K562 (cell line): ENCODE data around the gene MAGEB16. TPM values are rescaled to one million over a fixed set of nuclear protein-coding genes. Genes with fewer than 3 reads are reported as not detected.

ENCODE experiments used
- ATAC-seq: fragments of 200-7000 bp; cut with Tn5 transposase; 3 replicates; pipeline ENCODE4 v1.9.1; 2020; ENCODE audit warnings: moderate library complexity
- Bru-seq: library from RNA; stranded (reverse); fragments of 400-500 nt; gene quantifications from one replicate; lab custom pipeline; 2021; lab: Mats Ljungman, UMichigan
- BruChase-seq, 2 experiments: library from RNA; stranded (reverse); fragments of 400-500 nt; gene quantifications; one replicate each; lab custom pipeline; 2021; lab: Mats Ljungman, UMichigan
- BruUV-seq: library from RNA; stranded (reverse); fragments of 400-500 nt; replicated peaks from 2 replicates; lab custom pipeline; 2021; lab: Mats Ljungman, UMichigan
- CTCF ChIA-PET: fragments of 300-600 bp; formaldehyde crosslinking; extraction: SDS; loops from one replicate; lab custom pipeline; 2021; ENCODE audit warnings: low intra/inter-chr PET ratio; lab: Yijun Ruan, JAX
- POLR2A ChIA-PET: fragments of 300-600, 350-650 bp; sonication (Branson Sonifier 250); formaldehyde crosslinking; extraction: SDS; loops from one replicate; lab custom pipeline; 2021; ENCODE audit warnings: antibody characterized with exemption, inconsistent platforms; lab: Yijun Ruan, JAX
- DNase-seq, 4 experiments: peaks; one replicate each; pipeline versions ENCODE4 v3.0.0 to v3.0.0-alpha.2; 2011 to 2018; ENCODE audit warnings: low spot score in 3 of 4, mixed read lengths in 3 of 4; ENCODE audit errors: extremely low read depth in 1 of 4
- FAIRE-seq: peaks from 2 replicates; lab custom pipeline; 2011; peaks lifted over from hg19 to GRCh38; lab: Jason Lieb, UNC
- H2AFZ ChIP-seq: 2 replicates; pipeline ENCODE4 v1.6.0; 2011; ENCODE audit warnings: low read depth, low read length, control low read depth, inconsistent platforms
- H3K27ac ChIP-seq: fragments of 200-600 bp; 3 replicates; pipeline ENCODE4 v1.8.0; 2011; ENCODE audit warnings: low read depth, mild to moderate bottlenecking, control low read depth, inconsistent platforms, low read length, moderate library complexity, mixed read lengths; ENCODE audit errors: extremely low read depth
- H3K27me3 ChIP-seq, 2 experiments: fragments of 300-600 bp in 1 of 2; 2 replicates in 1 of 2; 3 replicates in 1 of 2; pipeline versions ENCODE4 v1.6.0 to v1.8.0; 2011; ENCODE audit warnings: inconsistent platforms in 2 of 2, low read length in 2 of 2, mild to moderate bottlenecking in 1 of 2, mixed read lengths in 1 of 2, moderate library complexity in 1 of 2; ENCODE audit not compliant: control insufficient read depth in 2 of 2, insufficient read depth in 2 of 2
- H3K36me3 ChIP-seq: fragments of 300-600 bp; 3 replicates; pipeline ENCODE4 v1.8.0; 2011; ENCODE audit warnings: mild to moderate bottlenecking, low read length, inconsistent platforms; ENCODE audit not compliant: control insufficient read depth, insufficient read depth
- H3K4me1 ChIP-seq, 2 experiments: fragments of 200-600 bp in 1 of 2; replicated peaks in 1 of 2; 2 replicates in 1 of 2; 3 replicates in 1 of 2; pipeline versions ENCODE4 v1.5.1 to v1.8.0; 2011; ENCODE audit warnings: inconsistent platforms in 2 of 2, low read length in 2 of 2, mild to moderate bottlenecking in 1 of 2, mixed read lengths in 1 of 2, moderate library complexity in 1 of 2; ENCODE audit not compliant: control insufficient read depth in 2 of 2, insufficient read depth in 2 of 2
- H3K4me2 ChIP-seq: 2 replicates; pipeline ENCODE4 v1.6.1; 2011; ENCODE audit warnings: low read length, control low read depth, inconsistent platforms, mixed read lengths; ENCODE audit not compliant: insufficient read depth
- H3K4me3 ChIP-seq: fragments of 200-600 bp; sonication (generic), shearing (Covaris generic); 2 replicates; pipeline ENCODE4 v1.5.1; 2016; ENCODE audit warnings: control low read depth, inconsistent platforms
- H3K79me2 ChIP-seq: fragments of 200-600 bp; 3 replicates; pipeline ENCODE4 v1.8.0; 2011; ENCODE audit warnings: low read length, inconsistent platforms; ENCODE audit not compliant: control insufficient read depth, insufficient read depth
- H3K9ac ChIP-seq, 2 experiments: 2 replicates each; pipeline versions ENCODE4 v1.6.0 to v1.6.1; 2011; ENCODE audit warnings: low read depth in 2 of 2, low read length in 2 of 2, control low read depth in 1 of 2, inconsistent platforms in 1 of 2, mild to moderate bottlenecking in 1 of 2, mixed read lengths in 1 of 2; ENCODE audit not compliant: insufficient read depth in 1 of 2
- H3K9me1 ChIP-seq: one replicate; pipeline ENCODE4 v1.6.0; 2011; ENCODE audit warnings: inconsistent platforms, mild to moderate bottlenecking, low read length, moderate library complexity; ENCODE audit not compliant: control insufficient read depth, insufficient read depth
- H3K9me3 ChIP-seq: replicated peaks from 2 replicates; pipeline ENCODE4 v1.5.1; 2011; ENCODE audit warnings: low read depth, low read length, inconsistent platforms; ENCODE audit not compliant: control insufficient read depth, insufficient read depth
- H4K20me1 ChIP-seq: replicated peaks from 2 replicates; pipeline ENCODE4 v1.6.1; 2011; ENCODE audit warnings: low read length, inconsistent platforms, mixed read lengths; ENCODE audit not compliant: control insufficient read depth, insufficient read depth
- CREB1 ChIP-seq, 2 experiments: sonication (generic) in 1 of 2; formaldehyde crosslinking in 1 of 2; IDR thresholded peaks; 2 replicates each; pipeline versions ENCODE4 v1.6.1 to v1.8.0; 2012 to 2022; ENCODE audit warnings: inconsistent platforms in 1 of 2, mild to moderate bottlenecking in 1 of 2, missing genetic modification reagents in 1 of 2, moderate library complexity in 1 of 2
- ETV1 ChIP-seq: fragments of 450-650 bp; conservative IDR thresholded peaks from 2 replicates; pipeline ENCODE4 v1.6.1; 2016; ENCODE audit warnings: missing genetic modification characterization, control low read depth, low read depth, missing compliant biosample characterization
- ZNF780A ChIP-seq: fragments of 250-450 bp; sonication (Bioruptor Pico); IDR thresholded peaks from 2 replicates; pipeline ENCODE4 v1.5.0; 2021; ENCODE audit warnings: mild to moderate bottlenecking
- WGBS: fragments of 100-300 bp; shearing (Covaris generic); methylation state at CpG from one replicate; pipeline ENCODE4 v1.1.6; 2016; ENCODE audit warnings: low coverage, mixed read lengths; ENCODE audit not compliant: insufficient coverage; ENCODE audit errors: missing lambda C conversion rate; 5-methylcytosine and 5-hydroxymethylcytosine counted together
- in situ Hi-C: fragments of 300-500 bp; cut with MboI; formaldehyde crosslinking; loops from 4 replicates; pipeline ENCODE4 v1.15.0; 2018; ENCODE audit warnings: inconsistent platforms, mixed read lengths
- intact Hi-C: fragments of 100-400 bp; cut with micrococcal nuclease; formaldehyde crosslinking; loops from 2 replicates; pipeline ENCODE4 v1.14.2; 2022
- long read RNA-seq, 3 experiments: library from polyadenylated mRNA in 2 of 3; library from RNA in 1 of 3; unstranded in 2 of 3; stranded (forward) in 1 of 3; transcript quantifications; one replicate each; pipeline ENCODE4 v2.0.0, GENCODE V29; 2019 to 2022
- polyA minus RNA-seq, 3 experiments: library from RNA; depleted of rRNA, polyadenylated mRNA; stranded (reverse); fragments of >200 nt; gene quantifications; 2 replicates each; pipeline ENCODE4 v1.2.3, GENCODE V29; 2011
- polyA plus RNA-seq, 8 experiments: library from polyadenylated mRNA; depleted of rRNA in 4 of 8; stranded (reverse) in 5 of 8; unstranded in 3 of 8; fragments of >200 nt; fragmentation: Nextera tagmentation in 2 of 8; fragmentation: Illumina TruSeq in 1 of 8; extraction: Ambion mirVana in 2 of 8; extraction: Trizol in 1 of 8; gene quantifications; 2 replicates each; pipeline versions ENCODE4 v1.2.1 to v1.2.3, GENCODE V29; 2011 to 2014; ENCODE audit warnings: inconsistent platforms in 1 of 8, missing spikeins in 1 of 8
- total RNA-seq, 7 experiments: library from RNA; depleted of rRNA in 6 of 7; stranded (reverse); fragments of >200 nt in 6 of 7; fragmentation: Illumina TruSeq in 2 of 7; extraction: Trizol in 2 of 7; gene quantifications; 2 replicates each; pipeline versions ENCODE4 v1.2.1 to v1.2.3, GENCODE V29; 2011 to 2021; ENCODE audit warnings: low replicate concordance in 1 of 7
- TF ChIP-seq, protein P1 (sequence below): fragments of 200-800 bp; sonication (Bioruptor generic); IDR thresholded peaks from 2 replicates; pipeline ENCODE4 v1.6.1; 2017; ENCODE audit warnings: missing genetic modification characterization, missing compliant biosample characterization

Gene MAGEB16
- 0.25 TPM in 1 of 2 replicates, not detected in the other for total RNA-seq (2011; cell fraction: chromatin; rRNA removed; ENCODE audit: low replicate concordance)
- total RNA-seq (2011; cell fraction: nucleolus; rRNA removed): 0.26 TPM in 1 of 2 replicates, not detected in the other
- total RNA-seq (2011; cell fraction: nucleoplasm; rRNA removed): not detected in 2 replicates
- total RNA-seq (2014; rRNA removed) (0.86 and 0.98 TPM in 2 replicates), total RNA-seq (2014; rRNA removed; fragmentation: Illumina TruSeq; extraction: Trizol) (1.1 and 1.4 TPM in 2 replicates), total RNA-seq (2015; rRNA removed; fragmentation: Illumina TruSeq; extraction: Trizol) (0.60 and 0.87 TPM in 2 replicates), total RNA-seq (2021) (0.55 and 0.60 TPM in 2 replicates), polyA plus RNA-seq (2011; rRNA removed) (0.20 and 0.24 TPM in 2 replicates), polyA plus RNA-seq (2014; fragmentation: Illumina TruSeq; extraction: Trizol) (0.89 and 1.3 TPM in 2 replicates), polyA plus RNA-seq (2014; fragmentation: Nextera tagmentation; extraction: Ambion mirVana) (1 to 10 TPM; 4.0 TPM), polyA plus RNA-seq (2014; rRNA removed) (1.2 and 1.6 TPM in 2 replicates), polyA minus RNA-seq (2011; rRNA and poly(A)+ RNA removed) (0.18 and 0.39 TPM in 2 replicates), Bru-seq, nascent RNA (percentile 33 among the genes with signal in this experiment), BruChase-seq, experiment 1, labeled RNA remaining after a 2-hour chase (percentile 27 among the genes with signal in this experiment), BruChase-seq, experiment 2, labeled RNA remaining after a 6-hour chase (percentile 33 among the genes with signal in this experiment)
- polyA plus RNA-seq (2011; cell fraction: cytosol; rRNA removed): 0.19 and 0.35 TPM in 2 replicates
- polyA plus RNA-seq (2011; cell fraction: nucleus; rRNA removed): 0.06 TPM in 1 of 2 replicates, not detected in the other
- polyA plus RNA-seq (2012): 1.1 and 1.3 TPM in 2 replicates
- not detected in 2 replicates for polyA minus RNA-seq (2011; cell fraction: cytosol; rRNA and poly(A)+ RNA removed)
- not detected in 2 replicates for polyA minus RNA-seq (2011; cell fraction: nucleus; rRNA and poly(A)+ RNA removed)
- long read RNA-seq, experiment 1, partial matches to known transcripts: 0 of 4 reads
- long read RNA-seq, experiment 1, other reads (novel, unspliced or antisense): 0 of 4 reads
- long read RNA-seq, experiment 2: 0 reads
- long read RNA-seq, experiment 3, partial matches to known transcripts: 0 of 1 reads
- long read RNA-seq, experiment 3, other reads (novel, unspliced or antisense): 0 of 1 reads

- ChIA-PET POLR2A (no interaction called here), CTCF (no interaction called here)
- no TSS peak for BruUV-seq
- WGBS: 0% methylated on average over 9 of the region's 15 CpGs
- no peak for ATAC-seq
- TF ChIP-seq ETV1: peak; percentile 18; the same call in 1 of the 2 replicates
- no peak for TF ChIP-seq ZNF780A (CRISPR knock-in tag)
- TF ChIP-seq, protein P1, sequence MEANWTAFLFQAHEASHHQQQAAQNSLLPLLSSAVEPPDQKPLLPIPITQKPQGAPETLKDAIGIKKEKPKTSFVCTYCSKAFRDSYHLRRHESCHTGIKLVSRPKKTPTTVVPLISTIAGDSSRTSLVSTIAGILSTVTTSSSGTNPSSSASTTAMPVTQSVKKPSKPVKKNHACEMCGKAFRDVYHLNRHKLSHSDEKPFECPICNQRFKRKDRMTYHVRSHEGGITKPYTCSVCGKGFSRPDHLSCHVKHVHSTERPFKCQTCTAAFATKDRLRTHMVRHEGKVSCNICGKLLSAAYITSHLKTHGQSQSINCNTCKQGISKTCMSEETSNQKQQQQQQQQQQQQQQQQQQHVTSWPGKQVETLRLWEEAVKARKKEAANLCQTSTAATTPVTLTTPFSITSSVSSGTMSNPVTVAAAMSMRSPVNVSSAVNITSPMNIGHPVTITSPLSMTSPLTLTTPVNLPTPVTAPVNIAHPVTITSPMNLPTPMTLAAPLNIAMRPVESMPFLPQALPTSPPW (CRISPR knock-in tag): peak; percentile 25; the same call in 1 of the 2 replicates
- no peak for TF ChIP-seq CREB1 (IDR thresholded peaks at IDR 0.05)
- TF ChIP-seq CREB1 (CRISPR knock-in tag; IDR thresholded peaks at IDR 0.05): no peak
- no peaks in the 10 kb centered on the region for H3K4me1 ChIP-seq
- no peak within 1 kb of the TSS for H3K27ac ChIP-seq
- no peak within 1 kb of the TSS for H2AFZ ChIP-seq
- H4K20me1 ChIP-seq: no peaks in the 10 kb centered on the region
- H3K4me3 ChIP-seq: no peak within 1 kb of the TSS
- in situ Hi-C loops (no loop called here), intact Hi-C loops (no loop called here)
- H3K9me1 ChIP-seq: no peaks in the 10 kb centered on the region
- DNase-seq: no peak
- FAIRE-seq: no peak
- no peak within 1 kb of the TSS for H3K4me2 ChIP-seq
- H3K9me3 ChIP-seq: no peaks in the 10 kb centered on the region
- H3K79me2 ChIP-seq: no peaks in the 10 kb centered on the region
- no peaks in the 10 kb centered on the region for H3K27me3 ChIP-seq
- no peak within 1 kb of the TSS for H3K9ac ChIP-seq
- H3K36me3 ChIP-seq: no peaks in the 10 kb centered on the region
Measured at GRCh38 chrX:35798042-35798441, at the start of gene MAGEB16. Gene MAGEB16, plus strand, starts transcription at chrX:35798342. Its CDS starts 3,855 bp downstream, at chrX:35802197.
